ENCODE measurements around the gene CD9.

Gene CD9

GRCh38 chr12:6218347-6218925 lies 18.2 kb downstream of the CD9 start:
- no peak for DNase-seq (ENCODE audit: low read depth in 2 of 3, low spot score in 1 of 3)

- no peak for DNase-seq (ENCODE audit: low read depth in 2 of 3, low spot score in 1 of 3)
Observed at GRCh38 chr12:6219980-6220379, 19.8 kb downstream of the CD9 start.

GRCh38 chr12:6221146-6221545 lies 20.9 kb downstream of the CD9 start:
- no peak for DNase-seq (ENCODE audit: low read depth in 2 of 3, low spot score in 1 of 3)

- no peak for DNase-seq (ENCODE audit: low read depth in 2 of 3, low spot score in 1 of 3)
Observed at GRCh38 chr12:6222078-6222654, 22.0 kb downstream of the CD9 start.

GRCh38 chr12:6223545-6223944 lies 23.3 kb downstream of the CD9 start:
- DNase-seq (ENCODE audit: low read depth in 2 of 3, low spot score in 1 of 3) = no peak

- DNase-seq (ENCODE audit: low read depth in 2 of 3, low spot score in 1 of 3) = no peak
Observed at GRCh38 chr12:6224550-6224949, 24.4 kb downstream of the CD9 start.

- no peak for DNase-seq (ENCODE audit: low read depth in 2 of 3, low spot score in 1 of 3)
Observed at GRCh38 chr12:6225630-6226001, 25.4 kb downstream of the CD9 start.

- no peak for DNase-seq (ENCODE audit: low read depth in 2 of 3, low spot score in 1 of 3)
Observed at GRCh38 chr12:6226002-6226678, 25.9 kb downstream of the CD9 start.

GRCh38 chr12:6226679-6227051 lies 26.5 kb downstream of the CD9 start:
- DNase-seq (ENCODE audit: low read depth in 2 of 3, low spot score in 1 of 3) = no peak

GRCh38 chr12:6228535-6229223 lies 28.5 kb downstream of the CD9 start:
- DNase-seq (ENCODE audit: low read depth in 2 of 3, low spot score in 1 of 3) = no peak

GRCh38 chr12:6229224-6230218 lies 29.3 kb downstream of the CD9 start:
- DNase-seq (ENCODE audit: low read depth in 2 of 3, low spot score in 1 of 3) = no peak

GRCh38 chr12:6230321-6231110 lies 30.3 kb downstream of the CD9 start:
- peak; percentile 31 to 47 (median 37) for DNase-seq (ENCODE audit: low read depth in 2 of 3, low spot score in 1 of 3)

GRCh38 chr12:6231359-6232268 lies 31.4 kb downstream of the CD9 start:
- DNase-seq (ENCODE audit: low read depth in 2 of 3, low spot score in 1 of 3) = no peak

- no peak for DNase-seq (ENCODE audit: low read depth in 2 of 3, low spot score in 1 of 3)
Observed at GRCh38 chr12:6233121-6233971, 33.1 kb downstream of the CD9 start.

GRCh38 chr12:6234214-6234613 lies 34.0 kb downstream of the CD9 start:
- no peak for DNase-seq (ENCODE audit: low read depth in 2 of 3, low spot score in 1 of 3)

GRCh38 chr12:6234906-6235305 lies 34.7 kb downstream of the CD9 start:
- DNase-seq (ENCODE audit: low read depth in 2 of 3, low spot score in 1 of 3) = no peak

GRCh38 chr12:6235499-6235898 lies 35.3 kb downstream of the CD9 start:
- DNase-seq (ENCODE audit: low read depth in 2 of 3, low spot score in 1 of 3) = no peak

- no peak for DNase-seq (ENCODE audit: low read depth in 2 of 3, low spot score in 1 of 3)
Observed at GRCh38 chr12:6235906-6236640, 35.9 kb downstream of the CD9 start.
